Measurements from ENCODE around the gene CCSER1.

The CCSER1 gene

DNA sequence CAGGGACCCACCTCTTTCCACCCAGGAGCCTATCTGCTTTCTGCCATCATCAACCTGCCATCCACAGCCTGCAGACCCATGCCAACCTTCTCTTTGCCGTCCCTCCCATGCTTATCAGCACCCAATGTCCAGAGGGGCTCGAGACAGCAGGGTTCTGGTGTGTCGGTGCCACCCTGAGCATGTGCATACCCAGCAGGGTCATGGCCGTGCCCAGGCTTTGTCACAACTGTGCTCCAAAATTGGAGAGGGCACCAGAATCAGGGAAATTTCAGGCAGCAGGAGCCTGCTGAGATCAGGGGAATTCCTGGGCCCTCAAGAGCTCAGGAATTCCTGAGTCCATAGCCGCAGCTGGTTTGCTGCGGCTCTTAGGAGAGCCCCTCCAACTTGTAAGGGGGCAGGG, 330.6 kb downstream of the CCSER1 start:
- H3K4me3 ChIP-seq (ENCODE audit: insufficient read depth, low read length, poor library complexity, severe bottlenecking): no peak overlapping the region

DNA sequence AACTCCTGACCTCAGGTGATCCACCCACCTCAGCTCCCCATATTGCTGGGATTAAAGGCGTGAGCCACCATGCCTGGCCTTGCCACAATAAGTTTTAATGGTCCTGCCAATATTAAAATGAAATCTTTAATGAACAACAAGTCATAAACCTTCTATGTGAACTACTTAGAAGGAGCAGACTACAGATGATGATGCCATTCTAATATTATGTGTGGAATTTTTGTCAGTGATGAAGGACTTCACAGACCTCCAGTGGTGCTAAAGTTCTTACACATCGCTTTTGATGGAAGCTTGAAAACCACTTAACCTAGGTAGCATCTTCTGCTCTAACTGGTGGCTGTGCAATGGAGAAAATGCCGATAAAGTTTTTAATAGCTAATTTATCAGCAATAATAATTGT, 331.4 kb downstream of the CCSER1 start:
- Histone ChIP-seq H3K27me3 (ENCODE audit: low read length) (no peaks in the 10 kb centered on the region), H3K9me2 (replicated peaks; ENCODE audit: insufficient read depth, low read length) (no peaks in the 10 kb centered on the region), H3K4me2 (ENCODE audit: low read depth, low read length, poor library complexity, severe bottlenecking) (no peak overlapping the region), H3K36me3 (ENCODE audit: low read length) (no peaks in the 10 kb centered on the region), H3K79me2 (ENCODE audit: insufficient read depth, low read length) (no peaks in the 10 kb centered on the region), H3F3A (ENCODE audit: insufficient read depth) (no peaks in the 10 kb centered on the region), H4K20me1 (ENCODE audit: low read depth, low read length) (no peaks in the 10 kb centered on the region), H3K9me3 (ENCODE audit: insufficient read depth, low read length) (no peaks in the 10 kb centered on the region), H3K9ac (ENCODE audit: low read length) (no peak overlapping the region), H3K4me3 (ENCODE audit: insufficient read depth, low read length, poor library complexity, severe bottlenecking) (no peak overlapping the region), H2AFZ (ENCODE audit: low read depth, low read length, severe bottlenecking) (no peak overlapping the region), H3K27ac (ENCODE audit: low read depth, low read length) (no peak overlapping the region)
- TF ChIP-seq EZH2phosphoT487 (conservative IDR thresholded peaks at IDR 0.05; ENCODE audit: low read length): no peak
- TF ChIP-seq, protein P1, sequence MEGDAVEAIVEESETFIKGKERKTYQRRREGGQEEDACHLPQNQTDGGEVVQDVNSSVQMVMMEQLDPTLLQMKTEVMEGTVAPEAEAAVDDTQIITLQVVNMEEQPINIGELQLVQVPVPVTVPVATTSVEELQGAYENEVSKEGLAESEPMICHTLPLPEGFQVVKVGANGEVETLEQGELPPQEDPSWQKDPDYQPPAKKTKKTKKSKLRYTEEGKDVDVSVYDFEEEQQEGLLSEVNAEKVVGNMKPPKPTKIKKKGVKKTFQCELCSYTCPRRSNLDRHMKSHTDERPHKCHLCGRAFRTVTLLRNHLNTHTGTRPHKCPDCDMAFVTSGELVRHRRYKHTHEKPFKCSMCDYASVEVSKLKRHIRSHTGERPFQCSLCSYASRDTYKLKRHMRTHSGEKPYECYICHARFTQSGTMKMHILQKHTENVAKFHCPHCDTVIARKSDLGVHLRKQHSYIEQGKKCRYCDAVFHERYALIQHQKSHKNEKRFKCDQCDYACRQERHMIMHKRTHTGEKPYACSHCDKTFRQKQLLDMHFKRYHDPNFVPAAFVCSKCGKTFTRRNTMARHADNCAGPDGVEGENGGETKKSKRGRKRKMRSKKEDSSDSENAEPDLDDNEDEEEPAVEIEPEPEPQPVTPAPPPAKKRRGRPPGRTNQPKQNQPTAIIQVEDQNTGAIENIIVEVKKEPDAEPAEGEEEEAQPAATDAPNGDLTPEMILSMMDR (IDR thresholded peaks at IDR 0.05; ENCODE audit: insufficient read depth, low read length, poor library complexity, severe bottlenecking): no peak

More for the DNA sequence above, 330.6 kb downstream of the CCSER1 start:
- no peak overlapping the region for H3K27ac ChIP-seq (ENCODE audit: low read depth, low read length)
- H3F3A ChIP-seq (ENCODE audit: insufficient read depth): no peaks in the 10 kb centered on the region
- H4K20me1 ChIP-seq (ENCODE audit: low read depth, low read length): no peaks in the 10 kb centered on the region
- H3K36me3 ChIP-seq (ENCODE audit: low read length): no peaks in the 10 kb centered on the region
- H2AFZ ChIP-seq (ENCODE audit: low read depth, low read length, severe bottlenecking): no peak overlapping the region
- no peaks in the 10 kb centered on the region for H3K79me2 ChIP-seq (ENCODE audit: insufficient read depth, low read length)
- TF ChIP-seq, protein P1 (IDR thresholded peaks at IDR 0.05; ENCODE audit: insufficient read depth, low read length, poor library complexity, severe bottlenecking): no peak
- TF ChIP-seq EZH2phosphoT487 (conservative IDR thresholded peaks at IDR 0.05; ENCODE audit: low read length): no peak
- no peaks in the 10 kb centered on the region for H3K27me3 ChIP-seq (ENCODE audit: low read length)
- H3K4me2 ChIP-seq (ENCODE audit: low read depth, low read length, poor library complexity, severe bottlenecking): no peak overlapping the region
- no peak overlapping the region for H3K9ac ChIP-seq (ENCODE audit: low read length)
- H3K9me3 ChIP-seq (ENCODE audit: insufficient read depth, low read length): no peaks in the 10 kb centered on the region
- no peaks in the 10 kb centered on the region for H3K9me2 ChIP-seq (replicated peaks; ENCODE audit: insufficient read depth, low read length)

DNA sequence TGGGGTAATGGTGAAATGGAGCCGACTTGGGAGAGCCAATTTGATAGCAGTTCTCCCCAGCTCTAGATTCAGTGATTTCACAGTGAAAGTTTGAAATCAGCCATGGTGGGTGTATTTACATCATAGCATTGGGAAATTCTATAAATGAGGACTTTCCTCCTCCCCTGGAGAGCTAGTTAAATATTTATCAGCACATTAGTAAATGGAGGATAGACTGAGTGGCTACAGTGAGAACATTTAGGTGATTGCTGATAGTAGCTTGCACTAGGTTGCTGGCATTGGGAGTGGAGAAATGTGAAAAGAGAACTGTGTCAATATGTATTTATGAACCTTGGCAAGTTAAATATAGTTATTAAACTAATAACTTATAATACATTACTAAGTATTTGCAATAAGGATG, 347.3 kb downstream of the CCSER1 start:
- no peaks in the 10 kb centered on the region for H3K79me2 ChIP-seq (ENCODE audit: insufficient read depth, low read length)
- H2AFZ ChIP-seq (ENCODE audit: low read depth, low read length, severe bottlenecking): no peak overlapping the region
- H3K9me3 ChIP-seq (ENCODE audit: insufficient read depth, low read length): no peaks in the 10 kb centered on the region

More for the DNA sequence above, 347.3 kb downstream of the CCSER1 start:
- Histone ChIP-seq H3K27ac (ENCODE audit: low read depth, low read length) (no peak overlapping the region), H3K9me2 (replicated peaks; ENCODE audit: insufficient read depth, low read length) (no peaks in the 10 kb centered on the region), H4K20me1 (ENCODE audit: low read depth, low read length) (no peaks in the 10 kb centered on the region), H3K36me3 (ENCODE audit: low read length) (no peaks in the 10 kb centered on the region), H3K9ac (ENCODE audit: low read length) (no peak overlapping the region), H3K4me3 (ENCODE audit: insufficient read depth, low read length, poor library complexity, severe bottlenecking) (no peak overlapping the region), H3K4me2 (ENCODE audit: low read depth, low read length, poor library complexity, severe bottlenecking) (no peak overlapping the region), H3K27me3 (ENCODE audit: low read length) (no peaks in the 10 kb centered on the region), H3F3A (ENCODE audit: insufficient read depth) (no peaks in the 10 kb centered on the region)
- TF ChIP-seq, protein P1 (IDR thresholded peaks at IDR 0.05; ENCODE audit: insufficient read depth, low read length, poor library complexity, severe bottlenecking): no peak
- TF ChIP-seq EZH2phosphoT487 (conservative IDR thresholded peaks at IDR 0.05; ENCODE audit: low read length): no peak

Data from SU-DHL-6 (cell line).